Neutrophil (primary cell): ENCODE results near the gene SPAG16.

Experiments used
- H3K27ac ChIP-seq: fragments of 200-600 bp; sonication (generic); 2 replicates; pipeline ENCODE4 v1.5.1; 2016; ENCODE audit warnings: mild to moderate bottlenecking, moderate library complexity
- H3K27me3 ChIP-seq: fragments of 200-600 bp; sonication (generic); 2 replicates; pipeline ENCODE4 v1.6.0; 2016; ENCODE audit warnings: mild to moderate bottlenecking
- H3K36me3 ChIP-seq: fragments of 200-600 bp; sonication (generic); 2 replicates; pipeline ENCODE4 v1.5.1; 2017
- H3K4me1 ChIP-seq, 2 experiments: fragments of 200-600 bp in 1 of 2; sonication (generic) in 1 of 2; 1 replicate in 1 of 2; 2 replicates in 1 of 2; pipeline versions ENCODE4 v1.5.1 to v1.6.1; 2013 to 2016; ENCODE audit warnings: low read depth in 1 of 2, low read length in 1 of 2, mild to moderate bottlenecking in 1 of 2, moderate library complexity in 1 of 2; ENCODE audit not compliant: control insufficient read depth in 1 of 2, insufficient read depth in 1 of 2
- H3K4me3 ChIP-seq, 2 experiments: fragments of 200-600 bp in 1 of 2; sonication (generic) in 1 of 2; 1 replicate in 1 of 2; 2 replicates in 1 of 2; pipeline ENCODE4 v1.5.1; 2013 to 2016; ENCODE audit warnings: low read depth in 1 of 2, low read length in 1 of 2, mild to moderate bottlenecking in 1 of 2, moderate library complexity in 1 of 2
- H3K9me3 ChIP-seq: fragments of 200-600 bp; sonication (generic); 2 replicates; pipeline ENCODE4 v1.5.1; 2016
- CTCF ChIP-seq: fragments of 200-600 bp; sonication (generic); IDR thresholded peaks from 2 replicates; pipeline ENCODE4 v1.5.1; 2016; ENCODE audit warnings: antibody characterized with exemption

The SPAG16 gene

DNA sequence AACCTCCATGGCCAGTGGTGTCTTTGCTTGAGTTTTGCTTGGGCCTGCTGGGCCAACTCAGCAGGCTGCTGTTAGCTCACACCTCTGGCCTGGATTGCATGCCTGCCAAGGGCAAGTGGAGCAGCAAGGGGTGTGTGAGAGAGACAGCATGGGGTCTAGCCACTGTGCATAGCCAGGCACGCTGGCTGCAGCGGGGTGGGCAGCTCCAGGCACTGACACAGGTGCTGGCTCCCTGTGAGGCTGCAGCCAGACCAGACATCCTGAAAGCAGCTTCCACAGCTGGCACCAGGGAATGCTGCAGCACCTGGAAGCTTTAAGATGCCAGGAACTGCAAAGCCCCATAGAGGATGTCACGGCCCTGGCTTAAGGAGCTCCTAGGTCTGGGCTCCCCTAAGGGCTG, 750.2 kb downstream of the SPAG16 start:
- Histone ChIP-seq H3K9me3 (no peaks in the 10 kb centered on the region), H3K27me3 (no peaks in the 10 kb centered on the region), H3K4me3 (no peak overlapping the region), H3K36me3 (no peaks in the 10 kb centered on the region), H3K4me1 (no peaks in the 10 kb centered on the region), H3K27ac (no peak overlapping the region)
- no peak for TF ChIP-seq CTCF

DNA sequence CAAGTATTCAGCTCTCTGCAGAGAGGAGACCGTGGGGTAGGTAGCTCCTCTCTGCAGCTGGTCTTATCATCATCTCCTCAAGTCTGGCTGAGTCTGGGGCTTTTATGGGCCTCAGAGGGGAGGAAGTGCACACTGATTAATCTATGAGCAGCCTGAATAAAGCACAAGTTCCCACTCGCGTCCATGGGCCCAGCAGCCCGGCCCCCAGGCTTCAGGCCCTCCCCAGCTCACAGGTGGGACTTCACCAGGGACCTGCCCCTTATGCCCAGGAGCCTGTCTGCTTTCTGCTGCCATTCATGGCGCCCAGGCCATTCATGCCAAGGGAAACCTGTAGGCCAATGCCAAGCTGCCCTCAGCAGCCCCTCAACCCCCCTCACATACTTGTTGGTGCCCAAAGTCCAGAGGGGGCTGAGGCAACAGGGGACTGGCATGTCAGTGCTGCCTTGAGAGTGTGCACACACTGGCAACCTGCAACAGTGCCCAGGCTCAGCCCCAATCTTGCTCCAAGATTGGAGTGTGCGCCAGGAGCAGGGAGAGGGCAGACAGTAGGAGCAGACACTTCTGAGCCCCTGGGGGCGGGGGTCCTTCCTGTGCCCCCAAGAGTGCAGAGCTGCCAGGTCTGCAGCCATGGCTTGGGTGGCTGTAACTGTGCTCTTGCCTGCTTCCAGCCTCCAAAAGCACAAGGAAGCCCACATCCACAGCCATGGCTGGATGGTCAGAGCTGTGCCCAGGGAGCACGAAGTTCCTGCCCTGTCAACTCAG, 751.0 kb downstream of the SPAG16 start:
- H3K27ac ChIP-seq = no peak overlapping the region
- no peak overlapping the region for H3K4me3 ChIP-seq
- H3K36me3 ChIP-seq = no peaks in the 10 kb centered on the region
- no peaks in the 10 kb centered on the region for H3K9me3 ChIP-seq
- no peak for TF ChIP-seq CTCF
- H3K4me1 ChIP-seq = no peaks in the 10 kb centered on the region
- no peaks in the 10 kb centered on the region for H3K27me3 ChIP-seq

GRCh38 chr2:214035921-214036320, 751.7 kb downstream of the SPAG16 start:
- no peaks in the 10 kb centered on the region for H3K36me3 ChIP-seq
- no peaks in the 10 kb centered on the region for H3K9me3 ChIP-seq
- H3K27ac ChIP-seq = no peak overlapping the region
- no peak overlapping the region for H3K4me3 ChIP-seq
- H3K4me1 ChIP-seq = no peaks in the 10 kb centered on the region
- TF ChIP-seq CTCF = no peak
- H3K27me3 ChIP-seq = no peaks in the 10 kb centered on the region

DNA sequence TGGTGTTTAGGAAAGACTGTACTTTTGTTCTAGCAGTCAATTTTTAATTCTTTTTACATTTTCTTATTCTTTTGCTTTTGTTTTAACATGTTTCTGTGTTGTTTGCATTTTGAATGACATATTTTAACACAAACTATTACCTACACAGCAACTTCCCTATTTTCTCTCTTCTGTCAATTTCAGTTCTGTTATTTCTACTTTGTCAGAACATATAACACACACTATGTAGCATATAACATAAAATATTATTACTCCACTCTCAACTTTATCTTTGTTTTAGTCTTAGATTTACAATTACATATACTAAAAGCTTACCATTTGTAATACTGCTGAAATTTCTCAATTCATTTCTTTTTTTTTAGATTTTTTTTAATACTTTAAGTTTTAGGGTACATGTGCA, 753.9 kb downstream of the SPAG16 start:
- H3K27ac ChIP-seq = no peak overlapping the region
- H3K27me3 ChIP-seq = no peaks in the 10 kb centered on the region
- no peaks in the 10 kb centered on the region for H3K9me3 ChIP-seq
- no peaks in the 10 kb centered on the region for H3K4me1 ChIP-seq
- no peak for TF ChIP-seq CTCF
- no peaks in the 10 kb centered on the region for H3K36me3 ChIP-seq
- no peak overlapping the region for H3K4me3 ChIP-seq

- no peaks in the 10 kb centered on the region for H3K4me1 ChIP-seq
- H3K9me3 ChIP-seq = no peaks in the 10 kb centered on the region
- no peak for TF ChIP-seq CTCF
- no peaks in the 10 kb centered on the region for H3K36me3 ChIP-seq
- H3K27ac ChIP-seq = no peak overlapping the region
- no peaks in the 10 kb centered on the region for H3K27me3 ChIP-seq
- no peak overlapping the region for H3K4me3 ChIP-seq
Measured at GRCh38 chr2:214050731-214051130, 766.5 kb downstream of the SPAG16 start.
